Small intestine (tissue), 16 donors: ENCODE results near the gene RHD. TPM values are rescaled to one million over a fixed set of nuclear protein-coding genes. Genes with fewer than 3 reads are reported as not detected.
"Not testable (repeated sequence)": the region's sequence is repeated elsewhere in the genome, so short reads cannot be mapped to it uniquely, and the experiment has no call there.

Source experiments
- DNase-seq, 2 donors: peaks; one replicate each; pipeline versions ENCODE4 v3.0.0 to v3.0.0-alpha.2; 2013
- FAIRE-seq: peaks from 2 replicates; lab custom pipeline; 2012; peaks lifted over from hg19 to GRCh38; lab: Jason Lieb, UNC
- H3K27ac ChIP-seq, 3 donors: one replicate each; pipeline ENCODE4 v1.5.1; 2013; ENCODE audit warnings: low read length in 2 of 3, mild to moderate bottlenecking in 2 of 3, control low read depth in 1 of 3, inconsistent platforms in 1 of 3, low read depth in 1 of 3, moderate library complexity in 1 of 3
- H3K27me3 ChIP-seq, 3 donors: one replicate each; pipeline ENCODE4 v1.6.1; 2013; ENCODE audit warnings: low read length in 3 of 3, inconsistent platforms in 1 of 3; ENCODE audit not compliant: control insufficient read depth in 3 of 3, insufficient read depth in 3 of 3
- H3K36me3 ChIP-seq, 3 donors: one replicate each; pipeline ENCODE4 v1.6.1; 2013; ENCODE audit warnings: low read length in 3 of 3, inconsistent platforms in 1 of 3, low read depth in 1 of 3, mild to moderate bottlenecking in 1 of 3, moderate library complexity in 1 of 3; ENCODE audit not compliant: control insufficient read depth in 3 of 3, insufficient read depth in 2 of 3
- H3K4me1 ChIP-seq, 3 donors: one replicate each; pipeline ENCODE4 v1.6.1; 2013; ENCODE audit warnings: low read length in 2 of 3, inconsistent platforms in 1 of 3, low read depth in 1 of 3, mild to moderate bottlenecking in 1 of 3, moderate library complexity in 1 of 3; ENCODE audit not compliant: control insufficient read depth in 3 of 3, insufficient read depth in 2 of 3
- H3K4me3 ChIP-seq, 3 donors: one replicate each; pipeline ENCODE4 v1.5.1; 2013; ENCODE audit warnings: low read length in 3 of 3, control low read depth in 1 of 3, inconsistent platforms in 1 of 3, low read depth in 1 of 3, mild to moderate bottlenecking in 1 of 3, moderate library complexity in 1 of 3
- H3K9me3 ChIP-seq, 2 donors: one replicate each; pipeline ENCODE4 v1.6.1; 2013; ENCODE audit warnings: low read depth in 1 of 2, low read length in 1 of 2; ENCODE audit not compliant: control insufficient read depth in 2 of 2, insufficient read depth in 1 of 2
- whole genome bisulfite sequencing, 3 donors: extraction: QIAGEN DNeasy Blood & Tissue Kit; methylation state at CpG; one replicate each; pipeline ENCODE4 v1.1.7; 2013; 5-methylcytosine and 5-hydroxymethylcytosine counted together
- long read RNA-seq, 10 donors: transcript quantifications; one replicate each; lab custom pipeline, GENCODE V29; 2026
- polyA plus RNA-seq, 4 donors: library from polyadenylated mRNA; stranded (reverse) in 3 of 4; unstranded in 1 of 4; fragments of 200-250 nt in 3 of 4; fragments of 120-200 nt in 1 of 4; gene quantifications; one replicate each; pipeline versions ENCODE4 v1.2.1 to v1.2.3, GENCODE V29; 2013
- donor health status: healthy with polysubstance abuse.
- donor health status: control.
- donor health status: control.
- donor health status: Bipolar disorder and iron deficiency.
- donor health status: healthy.

The RHD gene
- under 1 TPM in 1 of 4 donors, not detected in 3; 0.93 TPM for polyA plus RNA-seq
- long read RNA-seq, donor 1 = 0 reads
- long read RNA-seq, donor 2 = 0 reads
- long read RNA-seq, donor 3 = 0 reads
- long read RNA-seq, donor 4 = 0 reads
- long read RNA-seq, donor 5 = 0 reads
- long read RNA-seq, donor 6 = 0 reads
- long read RNA-seq, donor 7 = 0 reads
- long read RNA-seq, donor 8 = 0 reads
- long read RNA-seq, donor 9 = 0 reads
- long read RNA-seq, donor 10, partial matches to known transcripts = 0 of 8 reads
- long read RNA-seq, donor 10, other reads (novel, unspliced or antisense) = 8 of 8 reads

- H3K4me3 ChIP-seq, H3K27ac ChIP-seq, H3K36me3 ChIP-seq, DNase-seq, H3K27me3 ChIP-seq, H3K4me1 ChIP-seq, FAIRE-seq, H3K9me3 ChIP-seq: not testable (repeated sequence)
- WGBS, 3 donors = 80 to 92% (median 91%) methylated on average over 6 to 8 of the region's 8 CpGs
Measured at GRCh38 chr1:25272238-25272637, at the start of gene RHD. RHD (plus strand) TSS chr1:25272509; CDS start chr1:25272548, 39 bp downstream.

- WGBS, 3 donors = 91 to 92% (median 92%) methylated on average over 4 of the region's 4 CpGs
- Histone ChIP-seq H3K4me3 (no peak overlapping the region), H3K27ac (no peak overlapping the region), H3K4me1 (no peaks in the 10 kb centered on the region), H3K9me3 (no peaks in the 10 kb centered on the region), H3K36me3 (peaks cover 6 to 50% (median 17%) of the 10 kb centered on the region in 3 donors), H3K27me3 (no peaks in the 10 kb centered on the region)
- DNase-seq = no peak
- FAIRE-seq = no peak
Measured at GRCh38 chr1:25222606-25223005, 49.7 kb upstream of the RHD start.

GRCh38 chr1:25223471-25223870 lies 48.8 kb upstream of the RHD start:
- H3K36me3 ChIP-seq = peaks cover 6 to 54% (median 20%) of the 10 kb centered on the region in 3 donors
- DNase-seq (no peak), FAIRE-seq (no peak)
- H3K4me1 ChIP-seq = no peaks in the 10 kb centered on the region
- no peaks in the 10 kb centered on the region for H3K27me3 ChIP-seq
- no peak overlapping the region for H3K4me3 ChIP-seq
- H3K27ac ChIP-seq = no peak overlapping the region
- H3K9me3 ChIP-seq = no peaks in the 10 kb centered on the region
- WGBS, 3 donors = 84 to 88% (median 85%) methylated on average over 3 of the region's 3 CpGs

GRCh38 chr1:25232027-25232865 lies 40.1 kb upstream of the RHD start, which contains the start of gene SYF2:
SYF2 (minus strand) TSS chr1:25232502; CDS start chr1:25232467, 35 bp downstream.
- 0% methylated on average over 51 to 54 of the region's 54 CpGs for WGBS, 3 donors
- H3K36me3 ChIP-seq = peaks cover 2 to 35% (median 13%) of the 10 kb centered on the region in 3 donors
- H3K27ac ChIP-seq = peak within 1 kb of the TSS; percentile 82 to 97 (median 86)
- no peaks in the 10 kb centered on the region for H3K9me3 ChIP-seq
- H3K27me3 ChIP-seq = no peaks in the 10 kb centered on the region
- peak within 1 kb of the TSS; percentile 78 to 97 (median 90) for H3K4me3 ChIP-seq
- peaks cover 0 to 8% (median 2%) of the 10 kb centered on the region in 3 donors for H3K4me1 ChIP-seq
- no peak for FAIRE-seq
- peak; percentile 91 to 95 for DNase-seq

- Histone ChIP-seq H3K4me1 (peaks cover 0 to 8% (median 2%) of the 10 kb centered on the region in 3 donors), H3K9me3 (no peaks in the 10 kb centered on the region), H3K36me3 (peaks cover 2 to 35% (median 9%) of the 10 kb centered on the region in 3 donors), H3K4me3 (peak overlapping the region; percentile 67 to 97 (median 78)), H3K27me3 (no peaks in the 10 kb centered on the region), H3K27ac (peak overlapping the region; percentile 82 to 97 (median 86))
- WGBS, 3 donors = 21 to 22% (median 22%) methylated on average over 13 of the region's 13 CpGs
- FAIRE-seq (no peak), DNase-seq (peak; percentile 91 to 96)
Measured at GRCh38 chr1:25232866-25233784, 39.2 kb upstream of the RHD start.

- H3K4me3 ChIP-seq, H3K27ac ChIP-seq, FAIRE-seq, H3K9me3 ChIP-seq, H3K27me3 ChIP-seq, DNase-seq: not testable (repeated sequence)
- WGBS, 3 donors = 97 to 99% (median 98%) methylated on average over 10 of the region's 10 CpGs
- Histone ChIP-seq H3K36me3 (peaks cover 0 to 27% (median 2%) of the 10 kb centered on the region in 3 donors), H3K4me1 (peaks cover 0 to 19% (median 2%) of the 10 kb centered on the region in 3 donors)
Measured at GRCh38 chr1:25235411-25235810, 36.9 kb upstream of the RHD start.

- not testable (repeated sequence) for DNase-seq, FAIRE-seq, H3K27ac ChIP-seq, H3K9me3 ChIP-seq, H3K4me3 ChIP-seq, H3K27me3 ChIP-seq
- H3K36me3 ChIP-seq = peaks cover 0 to 27% (median 0%) of the 10 kb centered on the region in 3 donors
- 87 to 92% (median 90%) methylated on average over 7 of the region's 7 CpGs for WGBS, 3 donors
- peaks cover 0 to 24% (median 3%) of the 10 kb centered on the region in 3 donors for H3K4me1 ChIP-seq
Measured at GRCh38 chr1:25236261-25236660, 36.0 kb upstream of the RHD start.
